HG03469 (cell line): ENCODE measurements around the gene SBF2.
A peak's percentile ranks its signal among the peaks of the same experiment; 100 is the strongest.

Source experiments
- ATAC-seq: cut with Tn5 transposase; IDR thresholded peaks from one replicate; pipeline ENCODE4 v1.9.1; 2021; ENCODE audit warnings: mild to moderate bottlenecking, moderate library complexity, moderate number of reproducible peaks; ENCODE audit not compliant: unreplicated experiment

SBF2 gene

GRCh38 chr11:10302744-10303557, 8.9 kb upstream of the SBF2 start:
- ATAC-seq: no peak

- no peak for ATAC-seq
Measured at GRCh38 chr11:10302359-10302743, 8.3 kb upstream of the SBF2 start.

GRCh38 chr11:10301656-10302358, 7.8 kb upstream of the SBF2 start:
- ATAC-seq: no peak

GRCh38 chr11:10298342-10298741, 4.3 kb upstream of the SBF2 start:
- peak; percentile 98 for ATAC-seq

- ATAC-seq: no peak
Measured at GRCh38 chr11:10295064-10295901, 1.3 kb upstream of the SBF2 start.

- no peak for ATAC-seq
Measured at GRCh38 chr11:10294290-10294953, 403 bp upstream of the SBF2 start.

GRCh38 chr11:10291801-10292638, 2.0 kb downstream of the SBF2 start:
- no peak for ATAC-seq

- no peak for ATAC-seq
Measured at GRCh38 chr11:10289765-10290380, 4.1 kb downstream of the SBF2 start.

GRCh38 chr11:10288881-10289764, 4.9 kb downstream of the SBF2 start:
- ATAC-seq: no peak

GRCh38 chr11:10287766-10288715, 6.0 kb downstream of the SBF2 start:
- no peak for ATAC-seq

- no peak for ATAC-seq
Measured at GRCh38 chr11:10287140-10287539, 6.9 kb downstream of the SBF2 start.

- no peak for ATAC-seq
Measured at GRCh38 chr11:10285148-10285802, 8.7 kb downstream of the SBF2 start.

GRCh38 chr11:10283991-10284390, 10.0 kb downstream of the SBF2 start:
- ATAC-seq: no peak

- ATAC-seq: no peak
Measured at GRCh38 chr11:10282117-10282516, 11.9 kb downstream of the SBF2 start.

GRCh38 chr11:10275714-10276113, 18.3 kb downstream of the SBF2 start:
- no peak for ATAC-seq

GRCh38 chr11:10274726-10275125, 19.3 kb downstream of the SBF2 start:
- no peak for ATAC-seq

GRCh38 chr11:10273738-10274137, 20.3 kb downstream of the SBF2 start:
- no peak for ATAC-seq
